HepG2 (cell line): ENCODE data around the gene ARHGAP10.

Source experiments
- CREB1 ChIP-seq, 2 experiments: fragments of 450-650 bp in 1 of 2; IDR thresholded peaks; 2 replicates each; pipeline ENCODE4 v1.6.1; 2016 to 2017; ENCODE audit warnings: control low read depth in 1 of 2, mild to moderate bottlenecking in 1 of 2, missing compliant biosample characterization in 1 of 2, missing genetic modification characterization in 1 of 2
- GABPA ChIP-seq, 2 experiments: IDR thresholded peaks; 2 replicates each; pipeline ENCODE4 v1.6.1; 2011 to 2016; ENCODE audit warnings: low read depth in 2 of 2, low read length in 1 of 2, missing biosample characterization in 1 of 2, missing genetic modification characterization in 1 of 2
- NFE2L2 ChIP-seq: fragments of 150-350 bp; IDR thresholded peaks from 2 replicates; pipeline ENCODE4 v1.6.1; 2014; ENCODE audit warnings: low read length
- PHF5A ChIP-seq: IDR thresholded peaks from one replicate; pipeline ENCODE4 v1.6.1; 2018; ENCODE audit warnings: low read depth, missing genetic modification reagents; ENCODE audit not compliant: unreplicated experiment
- TF ChIP-seq, protein P1 (sequence below): sonication (generic); formaldehyde crosslinking; IDR thresholded peaks from 2 replicates; pipeline ENCODE4 v1.5.0; 2020; ENCODE audit warnings: mild to moderate bottlenecking, missing genetic modification reagents, moderate library complexity
- TF ChIP-seq, protein P2 (sequence below): IDR thresholded peaks from 2 replicates; pipeline ENCODE4 v1.6.1; 2016; ENCODE audit warnings: missing biosample characterization, missing genetic modification reagents, low read depth
- TF ChIP-seq, protein P3 (sequence below): sonication (generic); formaldehyde crosslinking; conservative IDR thresholded peaks from 2 replicates; pipeline ENCODE4 v1.5.0; 2020; ENCODE audit warnings: missing genetic modification reagents
- TF ChIP-seq, protein P4 (sequence below): IDR thresholded peaks from 2 replicates; pipeline ENCODE4 v1.6.1; 2016

DNA sequence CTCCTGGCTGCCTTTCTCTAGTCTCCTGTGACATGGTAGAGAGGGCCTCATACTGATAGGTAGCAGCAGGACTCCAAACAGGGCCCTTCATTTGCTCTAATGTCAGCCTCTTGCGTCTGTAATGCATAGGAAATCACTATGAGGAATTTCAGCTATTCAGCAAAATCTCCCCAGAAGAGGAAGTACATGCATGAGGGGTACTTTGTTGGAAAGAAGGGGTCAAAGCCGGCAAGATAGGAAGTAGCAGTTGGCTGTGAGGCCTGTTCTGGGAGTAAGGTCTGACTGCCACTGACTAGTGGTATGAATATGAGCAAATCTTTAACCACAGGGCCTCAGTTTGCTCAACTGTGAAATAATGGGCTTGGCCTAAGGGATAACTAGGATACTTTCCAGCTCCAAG is 283.2 kb downstream of the ARHGAP10 start:
- no peak for TF ChIP-seq PHF5A (CRISPR knock-in tag)
- no peak for TF ChIP-seq GABPA (IDR thresholded peaks at IDR 0.05; ENCODE audit: low read depth, low read length)
- no peak for TF ChIP-seq GABPA (CRISPR knock-in tag; IDR thresholded peaks at IDR 0.05; ENCODE audit: low read depth)
- TF ChIP-seq CREB1 (IDR thresholded peaks at IDR 0.05) = no peak
- no peak for TF ChIP-seq CREB1 (CRISPR knock-in tag; IDR thresholded peaks at IDR 0.05)
- TF ChIP-seq, protein P1, sequence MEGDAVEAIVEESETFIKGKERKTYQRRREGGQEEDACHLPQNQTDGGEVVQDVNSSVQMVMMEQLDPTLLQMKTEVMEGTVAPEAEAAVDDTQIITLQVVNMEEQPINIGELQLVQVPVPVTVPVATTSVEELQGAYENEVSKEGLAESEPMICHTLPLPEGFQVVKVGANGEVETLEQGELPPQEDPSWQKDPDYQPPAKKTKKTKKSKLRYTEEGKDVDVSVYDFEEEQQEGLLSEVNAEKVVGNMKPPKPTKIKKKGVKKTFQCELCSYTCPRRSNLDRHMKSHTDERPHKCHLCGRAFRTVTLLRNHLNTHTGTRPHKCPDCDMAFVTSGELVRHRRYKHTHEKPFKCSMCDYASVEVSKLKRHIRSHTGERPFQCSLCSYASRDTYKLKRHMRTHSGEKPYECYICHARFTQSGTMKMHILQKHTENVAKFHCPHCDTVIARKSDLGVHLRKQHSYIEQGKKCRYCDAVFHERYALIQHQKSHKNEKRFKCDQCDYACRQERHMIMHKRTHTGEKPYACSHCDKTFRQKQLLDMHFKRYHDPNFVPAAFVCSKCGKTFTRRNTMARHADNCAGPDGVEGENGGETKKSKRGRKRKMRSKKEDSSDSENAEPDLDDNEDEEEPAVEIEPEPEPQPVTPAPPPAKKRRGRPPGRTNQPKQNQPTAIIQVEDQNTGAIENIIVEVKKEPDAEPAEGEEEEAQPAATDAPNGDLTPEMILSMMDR (CRISPR knock-in tag) = no peak
- no peak for TF ChIP-seq NFE2L2
- TF ChIP-seq, protein P2, sequence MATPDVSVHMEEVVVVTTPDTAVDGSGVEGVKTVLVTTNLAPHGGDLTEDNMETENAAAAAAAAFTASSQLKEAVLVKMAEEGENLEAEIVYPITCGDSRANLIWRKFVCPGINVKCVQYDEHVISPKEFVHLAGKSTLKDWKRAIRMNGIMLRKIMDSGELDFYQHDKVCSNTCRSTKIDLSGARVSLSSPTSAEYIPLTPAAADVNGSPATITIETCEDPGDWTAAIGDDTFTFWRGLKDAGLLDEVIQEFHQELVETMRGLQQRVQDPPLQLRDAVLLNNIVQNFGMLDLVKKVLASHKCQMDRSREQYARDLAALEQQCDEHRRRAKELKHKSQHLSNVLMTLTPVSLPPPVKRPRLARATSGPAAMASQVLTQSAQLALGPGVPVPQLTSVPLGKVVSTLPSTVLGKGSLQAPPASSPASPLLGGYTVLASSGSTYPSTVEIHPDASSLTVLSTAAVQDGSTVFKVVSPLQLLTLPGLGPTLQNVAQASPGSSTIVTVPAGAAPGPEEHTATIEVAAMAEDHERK = no peak
- TF ChIP-seq, protein P3, sequence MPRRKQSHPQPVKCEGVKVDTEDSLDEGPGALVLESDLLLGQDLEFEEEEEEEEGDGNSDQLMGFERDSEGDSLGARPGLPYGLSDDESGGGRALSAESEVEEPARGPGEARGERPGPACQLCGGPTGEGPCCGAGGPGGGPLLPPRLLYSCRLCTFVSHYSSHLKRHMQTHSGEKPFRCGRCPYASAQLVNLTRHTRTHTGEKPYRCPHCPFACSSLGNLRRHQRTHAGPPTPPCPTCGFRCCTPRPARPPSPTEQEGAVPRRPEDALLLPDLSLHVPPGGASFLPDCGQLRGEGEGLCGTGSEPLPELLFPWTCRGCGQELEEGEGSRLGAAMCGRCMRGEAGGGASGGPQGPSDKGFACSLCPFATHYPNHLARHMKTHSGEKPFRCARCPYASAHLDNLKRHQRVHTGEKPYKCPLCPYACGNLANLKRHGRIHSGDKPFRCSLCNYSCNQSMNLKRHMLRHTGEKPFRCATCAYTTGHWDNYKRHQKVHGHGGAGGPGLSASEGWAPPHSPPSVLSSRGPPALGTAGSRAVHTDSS = no peak
- TF ChIP-seq, protein P4, sequence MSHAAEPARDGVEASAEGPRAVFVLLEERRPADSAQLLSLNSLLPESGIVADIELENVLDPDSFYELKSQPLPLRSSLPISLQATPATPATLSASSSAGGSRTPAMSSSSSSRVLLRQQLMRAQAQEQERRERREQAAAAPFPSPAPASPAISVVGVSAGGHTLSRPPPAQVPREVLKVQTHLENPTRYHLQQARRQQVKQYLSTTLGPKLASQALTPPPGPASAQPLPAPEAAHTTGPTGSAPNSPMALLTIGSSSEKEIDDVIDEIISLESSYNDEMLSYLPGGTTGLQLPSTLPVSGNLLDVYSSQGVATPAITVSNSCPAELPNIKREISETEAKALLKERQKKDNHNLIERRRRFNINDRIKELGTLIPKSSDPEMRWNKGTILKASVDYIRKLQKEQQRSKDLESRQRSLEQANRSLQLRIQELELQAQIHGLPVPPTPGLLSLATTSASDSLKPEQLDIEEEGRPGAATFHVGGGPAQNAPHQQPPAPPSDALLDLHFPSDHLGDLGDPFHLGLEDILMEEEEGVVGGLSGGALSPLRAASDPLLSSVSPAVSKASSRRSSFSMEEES (CRISPR knock-in tag) = no peak
